Kidney (tissue), 14 donors: Measurements from ENCODE around the gene GRIN3A. TPM values are rescaled to one million over a fixed set of nuclear protein-coding genes. Genes with fewer than 3 reads are reported as not detected.

ENCODE experiments used
- DNase-seq, 5 donors: peaks; one replicate each; pipeline ENCODE4 v3.0.0-alpha.2; 2013 to 2020
- FAIRE-seq: peaks from 2 replicates; lab custom pipeline; 2012; peaks lifted over from hg19 to GRCh38; lab: Jason Lieb, UNC
- H3K27ac ChIP-seq, 2 donors: one replicate each; pipeline ENCODE4 v1.7.0; 2013; ENCODE audit warnings: low read depth in 2 of 2, low read length in 2 of 2, inconsistent platforms in 1 of 2
- H3K27me3 ChIP-seq: one replicate; pipeline ENCODE4 v1.7.1; 2013; ENCODE audit warnings: low read length, inconsistent platforms; ENCODE audit not compliant: control insufficient read depth, insufficient read depth
- H3K36me3 ChIP-seq, 3 donors: one replicate each; pipeline versions ENCODE4 v1.7.0 to v1.7.1; 2013; ENCODE audit warnings: low read length in 3 of 3, control low read depth in 1 of 3, inconsistent platforms in 1 of 3; ENCODE audit not compliant: insufficient read depth in 3 of 3, control insufficient read depth in 2 of 3
- H3K4me1 ChIP-seq, 3 donors: one replicate each; pipeline versions ENCODE4 v1.7.0 to v1.7.1; 2013; ENCODE audit warnings: low read length in 3 of 3, inconsistent platforms in 1 of 3, low read depth in 1 of 3; ENCODE audit not compliant: control insufficient read depth in 2 of 3, insufficient read depth in 2 of 3
- H3K4me3 ChIP-seq, 3 donors: one replicate each; pipeline versions ENCODE4 v1.7.0 to v1.8.1; 2013; ENCODE audit warnings: low read length in 3 of 3, control low read depth in 1 of 3, inconsistent platforms in 1 of 3
- H3K9ac ChIP-seq, 3 donors: one replicate each; pipeline versions ENCODE4 v1.7.0 to v1.7.1; 2013; ENCODE audit warnings: low read length in 3 of 3, control low read depth in 1 of 3, inconsistent platforms in 1 of 3
- H3K9me3 ChIP-seq, 3 donors: one replicate each; pipeline versions ENCODE4 v1.7.0 to v1.7.1; 2013; ENCODE audit warnings: low read length in 3 of 3, control low read depth in 1 of 3, inconsistent platforms in 1 of 3; ENCODE audit not compliant: control insufficient read depth in 2 of 3, insufficient read depth in 1 of 3
- intact Hi-C: fragments of 100-400 bp; cut with DNase I; formaldehyde crosslinking; loops from one replicate; pipeline ENCODE4 v1.11.1; 2022
- polyA plus RNA-seq: library from polyadenylated mRNA; stranded (reverse); fragments of 350-450 nt; fragmentation: Illumina TruSeq; extraction: RNeasy Lipid Tissue Mini Kit (QIAGEN cat#74804); gene quantifications from one replicate; pipeline ENCODE4 v1.2.3, GENCODE V29; 2014; ENCODE audit warnings: low read depth, low replicate concordance; ENCODE audit not compliant: insufficient read depth
- total RNA-seq: library from RNA; stranded (reverse); fragmentation: NEBNext Ultra II Directional; extraction: Animal tissue kit (Norgen Biotek cat#: 25700); gene quantifications from one replicate; pipeline ENCODE4 v1.2.1, GENCODE V29; 2021
- TF ChIP-seq, protein P1 (sequence below): IDR thresholded peaks from 3 replicates; pipeline ENCODE4 v1.5.1; 2012; ENCODE audit warnings: mild to moderate bottlenecking, moderate library complexity, borderline replicate concordance; ENCODE audit not compliant: insufficient read depth; ENCODE audit errors: extremely low read depth
- donor health status: control.
- donor health status: control.
- donor health status: control.
- donor health status: control.
- donor health status: control.
- donor health status: DM: yes; HTN: yes; CAD: no.
- donor health status: Normal renal cell carcinoma (clear cell type).

Gene GRIN3A
- total and polyA plus RNA-seq, 2 donors from 2014 or later, result 0.03 to 0.06 TPM

DNA sequence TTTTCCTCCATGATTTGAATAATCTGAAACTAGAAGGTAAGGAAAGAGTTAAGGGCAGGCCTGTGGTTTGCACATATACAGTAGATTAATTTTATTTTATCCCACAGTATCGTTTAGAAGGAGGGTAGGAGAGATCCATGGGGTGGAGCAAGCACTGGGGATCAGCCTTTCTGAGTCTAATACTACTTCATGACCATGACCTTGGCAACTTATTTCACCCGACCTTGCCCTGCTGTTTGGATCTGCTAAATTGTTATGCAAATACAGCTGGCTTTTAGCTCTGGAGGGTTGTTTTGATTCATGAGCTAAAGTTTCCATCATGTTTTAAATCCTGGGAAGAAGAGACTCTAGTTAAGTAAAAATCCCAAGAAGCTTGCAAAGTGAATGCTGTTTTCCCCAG is 864 bp upstream of the GRIN3A start:
- Histone ChIP-seq H3K9me3 (no peaks in the 10 kb centered on the region), H3K9ac (no peak overlapping the region), H3K27me3 (peaks cover 5% of the 10 kb centered on the region), H3K27ac (no peak overlapping the region), H3K4me1 (peaks cover 0 to 3% (median 0%) of the 10 kb centered on the region in 3 donors), H3K4me3 (no peak overlapping the region), H3K36me3 (no peaks in the 10 kb centered on the region)
- intact Hi-C loops, result no loop called here
- FAIRE-seq (no peak), DNase-seq (no peak)
- TF ChIP-seq, protein P1, sequence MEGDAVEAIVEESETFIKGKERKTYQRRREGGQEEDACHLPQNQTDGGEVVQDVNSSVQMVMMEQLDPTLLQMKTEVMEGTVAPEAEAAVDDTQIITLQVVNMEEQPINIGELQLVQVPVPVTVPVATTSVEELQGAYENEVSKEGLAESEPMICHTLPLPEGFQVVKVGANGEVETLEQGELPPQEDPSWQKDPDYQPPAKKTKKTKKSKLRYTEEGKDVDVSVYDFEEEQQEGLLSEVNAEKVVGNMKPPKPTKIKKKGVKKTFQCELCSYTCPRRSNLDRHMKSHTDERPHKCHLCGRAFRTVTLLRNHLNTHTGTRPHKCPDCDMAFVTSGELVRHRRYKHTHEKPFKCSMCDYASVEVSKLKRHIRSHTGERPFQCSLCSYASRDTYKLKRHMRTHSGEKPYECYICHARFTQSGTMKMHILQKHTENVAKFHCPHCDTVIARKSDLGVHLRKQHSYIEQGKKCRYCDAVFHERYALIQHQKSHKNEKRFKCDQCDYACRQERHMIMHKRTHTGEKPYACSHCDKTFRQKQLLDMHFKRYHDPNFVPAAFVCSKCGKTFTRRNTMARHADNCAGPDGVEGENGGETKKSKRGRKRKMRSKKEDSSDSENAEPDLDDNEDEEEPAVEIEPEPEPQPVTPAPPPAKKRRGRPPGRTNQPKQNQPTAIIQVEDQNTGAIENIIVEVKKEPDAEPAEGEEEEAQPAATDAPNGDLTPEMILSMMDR, result no peak

DNA sequence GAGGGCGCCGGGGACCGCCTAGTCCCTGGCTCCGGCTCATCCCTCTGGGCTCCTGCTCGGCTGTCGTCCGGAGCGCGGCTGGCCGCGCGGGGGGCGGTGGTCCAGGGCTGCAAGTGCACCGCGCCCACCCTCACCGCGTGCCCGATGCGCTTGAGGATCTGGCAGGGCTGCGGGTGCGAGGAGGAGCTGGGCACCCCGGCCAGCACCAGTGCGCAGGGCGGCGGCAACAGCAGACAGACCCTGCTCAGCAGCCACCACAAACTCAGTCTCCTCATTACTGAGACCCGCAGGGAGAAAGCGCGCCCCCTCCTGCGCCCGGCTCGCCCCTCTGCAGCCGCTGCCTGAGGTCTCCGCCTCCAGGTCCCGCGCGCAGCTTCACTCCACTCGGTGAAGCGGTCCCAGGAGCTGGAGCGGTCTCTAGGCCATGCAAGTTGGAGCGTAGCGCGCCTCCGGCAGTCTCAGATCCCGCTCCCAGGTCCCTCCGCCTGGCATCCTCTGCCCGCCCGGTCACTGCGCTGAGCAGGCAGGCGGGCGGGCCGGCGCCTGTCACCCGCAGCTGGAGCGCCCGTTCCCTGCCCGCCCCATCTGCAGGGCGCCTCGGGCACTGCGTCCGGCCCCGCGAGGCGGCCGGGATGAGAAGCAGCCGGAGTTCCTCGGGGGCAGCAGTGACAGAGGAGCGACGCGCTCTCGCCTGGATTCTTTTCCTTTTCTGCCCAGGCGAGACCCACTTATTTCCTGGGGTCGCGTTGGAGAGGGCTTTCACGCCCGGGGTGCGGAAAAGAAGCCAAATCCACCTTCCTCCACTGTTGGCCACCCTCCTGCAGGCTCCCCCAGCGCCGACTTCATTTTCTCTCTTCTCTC is 512 bp downstream of the GRIN3A start:
- DNase-seq, result peak; percentile 22 to 66 (median 39)

DNA sequence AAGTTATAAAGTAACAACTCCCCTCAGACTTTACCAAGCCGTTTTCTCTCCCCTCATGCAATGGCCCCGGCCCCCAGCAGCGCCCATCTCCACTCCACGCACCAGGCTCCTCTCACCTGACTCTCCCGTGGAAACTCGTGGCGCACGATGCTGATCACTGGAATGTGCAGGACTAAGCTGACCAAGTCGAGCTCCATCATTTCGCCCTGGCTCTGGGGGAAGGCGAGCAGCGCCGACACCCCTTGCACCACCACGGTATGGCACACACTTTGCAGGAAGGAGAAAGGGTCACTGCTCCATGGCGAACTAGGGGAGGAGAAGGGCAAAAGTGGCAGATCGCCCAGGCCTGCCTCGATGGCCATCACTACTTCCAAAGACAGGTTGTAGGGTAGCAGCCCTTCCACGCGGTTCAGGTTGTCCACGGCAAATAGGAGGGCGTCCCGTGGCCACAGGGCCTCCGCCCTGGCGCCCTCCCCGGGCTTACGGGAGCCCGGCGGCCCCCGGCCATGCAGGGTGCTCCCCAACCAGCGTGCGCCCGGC is 1.2 kb downstream of the GRIN3A start:
- TF ChIP-seq, protein P1, result no peak
- Histone ChIP-seq H3K36me3 (no peaks in the 10 kb centered on the region), H3K27ac (no peak overlapping the region), H3K4me1 (peaks cover 0 to 3% (median 0%) of the 10 kb centered on the region in 3 donors), H3K27me3 (peaks cover 5% of the 10 kb centered on the region), H3K9me3 (no peaks in the 10 kb centered on the region), H3K4me3 (no peak overlapping the region), H3K9ac (no peak overlapping the region)
- FAIRE-seq (no peak), DNase-seq (peak in 2 of 5 donors; percentile 34 to 51)
- intact Hi-C loops, result no loop called here

More for the DNA sequence above, 512 bp downstream of the GRIN3A start:
- peak overlapping the region in 2 of 3 donors; percentile 12 to 43 for H3K4me3 ChIP-seq
- no peak overlapping the region for H3K9ac ChIP-seq
- H3K36me3 ChIP-seq, result no peaks in the 10 kb centered on the region
- H3K4me1 ChIP-seq, result peaks cover 0 to 3% (median 0%) of the 10 kb centered on the region in 3 donors
- intact Hi-C loops, result no loop called here
- no peak overlapping the region for H3K27ac ChIP-seq
- FAIRE-seq, result no peak
- TF ChIP-seq, protein P1, result no peak
- peaks cover 5% of the 10 kb centered on the region for H3K27me3 ChIP-seq
- H3K9me3 ChIP-seq, result no peaks in the 10 kb centered on the region
